Measurements from ENCODE around the gene IGSF6.

GRCh38 chr16:21598701-21599121, 53.7 kb downstream of the IGSF6 start:
- TF ChIP-seq CTCF (IDR thresholded peaks at IDR 0.05) (no peak), EP300 (IDR thresholded peaks at IDR 0.05) (no peak)
